ENCODE data around the gene EGR2.

DNA sequence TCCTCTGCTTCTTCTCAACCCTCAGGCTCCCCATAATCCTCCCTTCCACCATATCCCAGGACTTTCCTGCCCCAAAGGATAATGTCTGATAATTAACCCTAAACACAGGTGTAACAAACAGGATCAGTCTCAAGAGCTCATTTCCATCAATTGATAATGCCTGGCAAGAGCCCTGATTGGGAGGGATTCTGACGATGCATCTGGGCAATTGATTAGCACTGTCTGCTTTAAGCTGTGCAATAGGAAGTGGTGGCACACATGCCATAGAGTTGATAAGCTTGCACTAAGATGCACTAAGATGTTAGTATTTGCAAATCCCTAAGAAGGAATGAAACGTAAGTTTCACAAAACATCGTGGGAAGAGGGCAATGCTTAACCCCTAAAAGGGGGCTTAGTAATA, 27.4 kb upstream of the EGR2 start:
- TF ChIP-seq, protein P1, sequence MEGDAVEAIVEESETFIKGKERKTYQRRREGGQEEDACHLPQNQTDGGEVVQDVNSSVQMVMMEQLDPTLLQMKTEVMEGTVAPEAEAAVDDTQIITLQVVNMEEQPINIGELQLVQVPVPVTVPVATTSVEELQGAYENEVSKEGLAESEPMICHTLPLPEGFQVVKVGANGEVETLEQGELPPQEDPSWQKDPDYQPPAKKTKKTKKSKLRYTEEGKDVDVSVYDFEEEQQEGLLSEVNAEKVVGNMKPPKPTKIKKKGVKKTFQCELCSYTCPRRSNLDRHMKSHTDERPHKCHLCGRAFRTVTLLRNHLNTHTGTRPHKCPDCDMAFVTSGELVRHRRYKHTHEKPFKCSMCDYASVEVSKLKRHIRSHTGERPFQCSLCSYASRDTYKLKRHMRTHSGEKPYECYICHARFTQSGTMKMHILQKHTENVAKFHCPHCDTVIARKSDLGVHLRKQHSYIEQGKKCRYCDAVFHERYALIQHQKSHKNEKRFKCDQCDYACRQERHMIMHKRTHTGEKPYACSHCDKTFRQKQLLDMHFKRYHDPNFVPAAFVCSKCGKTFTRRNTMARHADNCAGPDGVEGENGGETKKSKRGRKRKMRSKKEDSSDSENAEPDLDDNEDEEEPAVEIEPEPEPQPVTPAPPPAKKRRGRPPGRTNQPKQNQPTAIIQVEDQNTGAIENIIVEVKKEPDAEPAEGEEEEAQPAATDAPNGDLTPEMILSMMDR (IDR thresholded peaks at IDR 0.05): no peak
- TF ChIP-seq POLR2A (IDR thresholded peaks at IDR 0.05): no peak

Measured in adrenal gland (tissue), 5 donors.